Right atrium auricular region (tissue), 2 donors: Measurements from ENCODE around the gene AKR1E2. TPM values are rescaled to one million over a fixed set of nuclear protein-coding genes. Genes with fewer than 3 reads are reported as not detected.

Experiments
- DNase-seq: peaks from one replicate; pipeline ENCODE4 v3.0.0-alpha.2; 2019; ENCODE audit warnings: low spot score
- H3K27ac ChIP-seq, 2 donors: fragments of 200-600 bp; sonication (generic); 1 replicate in 1 of 2; 2 replicates in 1 of 2; pipeline ENCODE4 v1.5.1; 2016 to 2019
- H3K27me3 ChIP-seq, 2 donors: fragments of 200-600 bp; sonication (generic); one replicate each; pipeline versions ENCODE4 v1.5.1 to v1.6.0; 2017 to 2019
- H3K36me3 ChIP-seq: fragments of 200-600 bp; sonication (generic); one replicate; pipeline ENCODE4 v1.5.1; 2016
- H3K4me1 ChIP-seq, 2 donors: fragments of 200-600 bp; sonication (generic); one replicate each; pipeline versions ENCODE4 v1.5.1 to v1.6.0; 2017 to 2019
- H3K4me3 ChIP-seq, 2 donors: fragments of 200-600 bp; sonication (generic); 1 replicate in 1 of 2; 2 replicates in 1 of 2; pipeline ENCODE4 v1.5.1; 2017 to 2019; ENCODE audit warnings: mild to moderate bottlenecking in 1 of 2, moderate library complexity in 1 of 2
- H3K9me3 ChIP-seq, 2 donors: fragments of 200-600 bp; sonication (generic); one replicate each; pipeline ENCODE4 v1.5.1; 2019
- total RNA-seq, 2 donors: library from RNA; depleted of rRNA; stranded (reverse); fragments of >200 nt; gene quantifications; one replicate each; pipeline ENCODE4 v1.1.0, GENCODE V29; 2016
- TF ChIP-seq, protein P1 (sequence below), 2 donors: fragments of 200-600 bp; sonication (generic); IDR thresholded peaks; one replicate each; pipeline ENCODE4 v1.5.1; 2019; ENCODE audit warnings: antibody characterized with exemption in 2 of 2

Gene AKR1E2
- total RNA-seq, 2 donors from 2014 or later, result 3.2 to 9.7 TPM

DNA sequence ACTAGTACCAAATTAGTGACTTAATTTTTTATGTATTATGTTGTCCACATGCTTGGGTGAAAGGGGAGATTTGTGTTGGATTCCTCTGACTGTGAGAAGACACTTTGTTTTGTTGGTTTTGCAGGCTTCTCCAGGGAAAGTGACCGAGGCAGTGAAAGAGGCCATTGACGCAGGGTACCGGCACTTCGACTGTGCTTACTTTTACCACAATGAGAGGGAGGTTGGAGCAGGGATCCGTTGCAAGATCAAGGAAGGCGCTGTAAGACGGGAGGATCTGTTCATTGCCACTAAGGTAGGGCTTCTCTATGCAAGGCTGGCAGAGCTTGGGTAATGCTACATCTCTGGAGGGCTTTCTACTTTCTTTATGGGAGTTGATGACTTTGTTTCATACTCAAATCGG is 4.5 kb downstream of the AKR1E2 start:
- H3K27ac ChIP-seq, result no peak overlapping the region
- H3K4me3 ChIP-seq, result no peak overlapping the region
- DNase-seq, result no peak
- TF ChIP-seq, protein P1, sequence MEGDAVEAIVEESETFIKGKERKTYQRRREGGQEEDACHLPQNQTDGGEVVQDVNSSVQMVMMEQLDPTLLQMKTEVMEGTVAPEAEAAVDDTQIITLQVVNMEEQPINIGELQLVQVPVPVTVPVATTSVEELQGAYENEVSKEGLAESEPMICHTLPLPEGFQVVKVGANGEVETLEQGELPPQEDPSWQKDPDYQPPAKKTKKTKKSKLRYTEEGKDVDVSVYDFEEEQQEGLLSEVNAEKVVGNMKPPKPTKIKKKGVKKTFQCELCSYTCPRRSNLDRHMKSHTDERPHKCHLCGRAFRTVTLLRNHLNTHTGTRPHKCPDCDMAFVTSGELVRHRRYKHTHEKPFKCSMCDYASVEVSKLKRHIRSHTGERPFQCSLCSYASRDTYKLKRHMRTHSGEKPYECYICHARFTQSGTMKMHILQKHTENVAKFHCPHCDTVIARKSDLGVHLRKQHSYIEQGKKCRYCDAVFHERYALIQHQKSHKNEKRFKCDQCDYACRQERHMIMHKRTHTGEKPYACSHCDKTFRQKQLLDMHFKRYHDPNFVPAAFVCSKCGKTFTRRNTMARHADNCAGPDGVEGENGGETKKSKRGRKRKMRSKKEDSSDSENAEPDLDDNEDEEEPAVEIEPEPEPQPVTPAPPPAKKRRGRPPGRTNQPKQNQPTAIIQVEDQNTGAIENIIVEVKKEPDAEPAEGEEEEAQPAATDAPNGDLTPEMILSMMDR (IDR thresholded peaks at IDR 0.05), result no peak
- H3K36me3 ChIP-seq, result peaks cover 4% of the 10 kb centered on the region
- no peaks in the 10 kb centered on the region for H3K27me3 ChIP-seq
- H3K9me3 ChIP-seq, result no peaks in the 10 kb centered on the region
- peaks cover 0 to 13% of the 10 kb centered on the region in 2 donors for H3K4me1 ChIP-seq

DNA sequence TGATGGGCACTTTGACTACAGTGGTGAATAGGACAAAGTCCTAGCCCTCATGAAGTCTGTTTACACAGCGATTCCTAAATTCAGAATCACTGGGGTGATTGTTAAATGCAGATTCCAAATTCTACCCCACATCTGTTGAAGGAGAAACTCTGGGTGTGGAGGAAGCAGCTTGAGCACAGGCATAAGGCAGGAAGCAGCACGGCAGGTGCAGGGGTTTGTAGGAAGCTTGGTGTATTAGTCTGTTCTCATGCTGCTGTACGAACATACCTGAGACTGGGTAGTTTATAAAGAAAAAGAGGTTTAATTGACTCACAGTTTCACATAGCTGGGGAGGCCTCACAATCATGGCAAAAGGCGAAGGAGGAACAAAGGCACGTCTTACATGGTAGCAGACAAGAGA is 5.1 kb downstream of the AKR1E2 start:
- H3K27me3 ChIP-seq, result no peaks in the 10 kb centered on the region
- H3K4me1 ChIP-seq, result peaks cover 0 to 9% of the 10 kb centered on the region in 2 donors
- no peak overlapping the region for H3K4me3 ChIP-seq
- H3K9me3 ChIP-seq, result no peaks in the 10 kb centered on the region
- H3K27ac ChIP-seq, result no peak overlapping the region
- TF ChIP-seq, protein P1 (IDR thresholded peaks at IDR 0.05), result no peak
- H3K36me3 ChIP-seq, result peaks cover 8% of the 10 kb centered on the region
- no peak for DNase-seq

DNA sequence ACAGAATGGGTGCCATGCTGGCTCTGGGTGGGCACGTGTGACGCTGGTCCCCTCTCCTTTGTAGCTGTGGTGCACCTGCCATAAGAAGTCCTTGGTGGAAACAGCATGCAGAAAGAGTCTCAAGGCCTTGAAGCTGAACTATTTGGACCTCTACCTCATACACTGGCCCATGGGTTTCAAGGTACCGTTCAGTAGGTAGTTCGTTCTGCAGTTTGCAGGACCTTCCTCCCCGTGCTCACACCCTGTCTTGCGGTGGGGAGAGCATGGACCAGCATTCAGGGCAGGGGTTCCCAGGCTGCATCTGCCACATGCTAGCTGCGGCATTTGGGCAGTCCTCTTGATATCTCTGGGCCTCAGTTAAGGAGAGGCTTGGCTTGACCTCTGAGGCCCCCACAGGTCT is 7.3 kb downstream of the AKR1E2 start:
- H3K4me3 ChIP-seq, result no peak overlapping the region
- H3K4me1 ChIP-seq, result no peaks in the 10 kb centered on the region
- DNase-seq, result no peak
- H3K9me3 ChIP-seq, result no peaks in the 10 kb centered on the region
- H3K36me3 ChIP-seq, result peaks cover 25% of the 10 kb centered on the region
- no peak overlapping the region for H3K27ac ChIP-seq
- TF ChIP-seq, protein P1 (IDR thresholded peaks at IDR 0.05), result no peak
- no peaks in the 10 kb centered on the region for H3K27me3 ChIP-seq

DNA sequence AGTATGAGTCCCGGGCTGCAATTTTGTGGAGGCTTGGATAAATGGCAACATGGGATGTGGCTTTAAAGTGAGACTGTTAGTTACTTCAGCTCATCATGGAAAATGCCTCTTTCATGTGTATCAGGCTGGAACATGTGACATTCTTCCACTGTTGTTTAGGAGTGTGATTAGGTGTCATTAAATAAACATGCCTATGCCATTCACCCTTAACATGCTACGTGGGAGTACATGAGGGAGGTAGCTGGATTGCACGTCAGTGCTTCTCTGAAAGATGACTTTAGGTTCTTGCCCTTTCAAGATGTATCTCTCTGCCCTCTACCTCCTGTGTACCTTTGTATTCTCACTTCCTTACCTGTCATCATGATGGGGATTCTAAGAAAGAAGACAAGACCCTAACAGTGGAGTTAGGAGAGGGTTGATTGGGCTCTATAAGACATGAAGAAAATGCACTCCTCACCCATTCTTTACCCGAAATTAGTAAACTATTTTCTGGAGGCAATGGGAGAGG is 8.9 kb downstream of the AKR1E2 start:
- TF ChIP-seq, protein P1 (IDR thresholded peaks at IDR 0.05), result no peak
- Histone ChIP-seq H3K4me3 (no peak overlapping the region), H3K27me3 (no peaks in the 10 kb centered on the region), H3K36me3 (peaks cover 25% of the 10 kb centered on the region), H3K4me1 (no peaks in the 10 kb centered on the region), H3K27ac (no peak overlapping the region), H3K9me3 (no peaks in the 10 kb centered on the region)
- no peak for DNase-seq

DNA sequence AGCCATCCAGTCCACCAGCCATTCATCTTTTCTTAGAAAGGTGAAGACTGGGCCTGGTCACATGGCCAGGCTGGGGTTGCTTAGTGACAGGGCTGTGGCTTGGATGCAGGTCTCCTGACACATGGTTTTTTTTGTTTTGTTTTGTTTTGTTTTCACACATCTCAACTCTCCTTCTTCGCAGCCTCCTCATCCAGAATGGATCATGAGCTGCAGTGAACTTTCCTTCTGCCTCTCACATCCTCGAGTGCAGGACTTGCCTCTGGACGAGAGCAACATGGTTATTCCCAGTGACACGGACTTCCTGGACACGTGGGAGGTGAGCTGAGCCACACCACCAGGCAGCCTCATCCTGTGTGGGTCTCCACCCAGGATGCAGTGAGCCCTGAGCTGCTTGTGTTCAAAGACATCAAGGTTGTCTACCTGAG is 9.5 kb downstream of the AKR1E2 start:
- Histone ChIP-seq H3K36me3 (peaks cover 25% of the 10 kb centered on the region), H3K27ac (no peak overlapping the region), H3K4me3 (no peak overlapping the region), H3K9me3 (no peaks in the 10 kb centered on the region), H3K27me3 (no peaks in the 10 kb centered on the region), H3K4me1 (no peaks in the 10 kb centered on the region)
- TF ChIP-seq, protein P1 (IDR thresholded peaks at IDR 0.05), result no peak
- no peak for DNase-seq

DNA sequence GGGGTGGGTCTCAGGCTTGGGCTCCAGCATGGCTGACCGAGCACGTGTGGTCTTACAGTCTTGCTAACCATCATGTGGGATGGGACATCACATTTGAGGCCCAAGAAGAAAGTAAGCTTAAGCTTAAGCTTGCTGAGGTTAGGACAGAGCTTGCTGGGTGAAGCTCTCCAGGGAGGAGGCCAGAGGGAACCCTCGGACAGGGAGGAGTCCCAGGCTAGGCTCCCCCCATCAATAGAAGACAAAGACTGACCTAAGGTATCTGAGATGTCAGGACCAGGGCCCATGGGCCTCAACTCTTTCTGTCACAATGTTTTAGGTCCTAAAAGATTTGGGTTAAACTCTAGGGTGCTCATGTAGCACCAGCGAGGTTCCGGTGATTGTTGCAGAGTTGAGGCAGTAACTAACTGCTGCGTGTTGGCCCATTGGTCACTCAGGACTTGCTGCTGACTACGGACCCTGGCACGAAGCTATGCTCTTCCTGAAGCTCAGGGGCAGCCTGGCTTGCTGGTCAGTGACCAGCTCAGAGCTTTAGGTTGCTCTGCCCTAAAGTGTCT is 10.5 kb downstream of the AKR1E2 start:
- no peak for DNase-seq
- Histone ChIP-seq H3K27ac (no peak overlapping the region), H3K27me3 (no peaks in the 10 kb centered on the region), H3K36me3 (peaks cover 25% of the 10 kb centered on the region), H3K9me3 (no peaks in the 10 kb centered on the region), H3K4me1 (no peaks in the 10 kb centered on the region), H3K4me3 (no peak overlapping the region)
- TF ChIP-seq, protein P1 (IDR thresholded peaks at IDR 0.05), result no peak
